K562 (cell line): ENCODE measurements around the gene TBXAS1. TPM values are rescaled to one million over a fixed set of nuclear protein-coding genes. Genes with fewer than 3 reads are reported as not detected.

ENCODE experiments used
- ARHGAP35 ChIP-seq: fragments of 450-650 bp; IDR thresholded peaks from 2 replicates; pipeline ENCODE4 v1.6.1; 2018; ENCODE audit not compliant: partially characterized antibody
- BDP1 ChIP-seq: IDR thresholded peaks from 3 replicates; pipeline ENCODE4 v1.6.1; 2011; ENCODE audit not compliant: insufficient read length, insufficient read depth
- BHLHE40 ChIP-seq: IDR thresholded peaks from 2 replicates; pipeline ENCODE4 v1.6.1; 2011; ENCODE audit warnings: low read length, improper control_type of control experiment
- C11orf30 ChIP-seq: fragments of 450-650 bp; IDR thresholded peaks from 2 replicates; pipeline ENCODE4 v1.6.1; 2016; ENCODE audit warnings: low read depth, mild to moderate bottlenecking
- DDX20 ChIP-seq: fragments of 450-650 bp; IDR thresholded peaks from 2 replicates; pipeline ENCODE4 v1.6.1; 2016; ENCODE audit warnings: missing genetic modification characterization, low read depth, mild to moderate bottlenecking, missing compliant biosample characterization, moderate library complexity
- E2F4 ChIP-seq: sonication (generic); formaldehyde crosslinking; IDR thresholded peaks from 2 replicates; pipeline ENCODE4 v1.8.0; 2022; ENCODE audit warnings: mild to moderate bottlenecking, low read depth, missing genetic modification reagents
- FOXK2 ChIP-seq, 2 experiments: fragments of 450-650 bp; IDR thresholded peaks in 1 of 2; conservative IDR thresholded peaks in 1 of 2; 2 replicates each; pipeline ENCODE4 v1.6.1; 2016; ENCODE audit warnings: low read depth in 2 of 2, mild to moderate bottlenecking in 1 of 2
- HDAC6 ChIP-seq: IDR thresholded peaks from 2 replicates; pipeline ENCODE4 v1.6.1; 2012; ENCODE audit warnings: low read depth, mild to moderate bottlenecking, control low read depth, inconsistent platforms, low read length, moderate library complexity
- KDM4B ChIP-seq, 2 experiments: fragments of 450-650 bp in 1 of 2; sonication (generic) in 1 of 2; IDR thresholded peaks; 2 replicates each; pipeline ENCODE4 v1.6.1; 2016 to 2017; ENCODE audit warnings: borderline replicate concordance in 2 of 2, antibody characterized with exemption in 1 of 2, low read depth in 1 of 2, mild to moderate bottlenecking in 1 of 2
- SMARCE1 ChIP-seq: fragments of 450-650 bp; IDR thresholded peaks from 2 replicates; pipeline ENCODE4 v1.7.1; 2016; ENCODE audit warnings: mild to moderate bottlenecking
- TOE1 ChIP-seq, 2 experiments: fragments of 450-650 bp in 1 of 2; sonication (generic) in 1 of 2; formaldehyde crosslinking in 1 of 2; IDR thresholded peaks; 2 replicates each; pipeline versions ENCODE4 v1.7.1 to v1.8.0; 2016 to 2022; ENCODE audit warnings: borderline replicate concordance in 2 of 2, mild to moderate bottlenecking in 2 of 2, antibody characterized with exemption in 1 of 2, inconsistent platforms in 1 of 2, low read depth in 1 of 2, missing genetic modification reagents in 1 of 2, moderate library complexity in 1 of 2
- TRIM28 ChIP-seq: fragments of 450-650 bp; IDR thresholded peaks from 2 replicates; pipeline ENCODE4 v1.6.1; 2017
- USF1 ChIP-seq: sonication (generic); formaldehyde crosslinking; IDR thresholded peaks from 2 replicates; pipeline ENCODE4 v1.9.0; 2022; ENCODE audit warnings: mild to moderate bottlenecking, missing genetic modification reagents
- ZKSCAN1 ChIP-seq: fragments of 150-350 bp; IDR thresholded peaks from 2 replicates; pipeline ENCODE4 v1.6.1; 2016; ENCODE audit warnings: low read depth, low read length
- ZNF143 ChIP-seq: sonication (generic); formaldehyde crosslinking; IDR thresholded peaks from 2 replicates; pipeline ENCODE4 v1.9.0; 2022; ENCODE audit warnings: mild to moderate bottlenecking, missing genetic modification reagents
- ZNF274 ChIP-seq: IDR thresholded peaks from 2 replicates; pipeline ENCODE4 v1.6.1; 2011; ENCODE audit warnings: low read depth, mild to moderate bottlenecking, low read length, moderate library complexity, borderline replicate concordance
- ZNF280A ChIP-seq: fragments of 450-650 bp; IDR thresholded peaks from 2 replicates; pipeline ENCODE4 v1.6.1; 2018; ENCODE audit warnings: mild to moderate bottlenecking, low read depth; ENCODE audit not compliant: partially characterized antibody
- ZNF445 ChIP-seq: fragments of 250-450 bp; sonication (Bioruptor Pico); IDR thresholded peaks from 2 replicates; pipeline ENCODE4 v1.4.0; 2020; ENCODE audit warnings: low read depth, mild to moderate bottlenecking, moderate library complexity
- ZNF707 ChIP-seq: fragments of 250-450 bp; sonication (Bioruptor Pico); conservative IDR thresholded peaks from 2 replicates; pipeline ENCODE4 v1.8.0; 2022; ENCODE audit warnings: inconsistent platforms, mild to moderate bottlenecking, moderate library complexity
- ZSCAN32 ChIP-seq: fragments of 450-650 bp; formaldehyde crosslinking; IDR thresholded peaks from 2 replicates; pipeline ENCODE4 v1.4.0; 2020; ENCODE audit warnings: mild to moderate bottlenecking, moderate library complexity
- polyA plus RNA-seq, 8 experiments: library from polyadenylated mRNA; depleted of rRNA in 4 of 8; stranded (reverse) in 5 of 8; unstranded in 3 of 8; fragments of >200 nt; fragmentation: Nextera tagmentation in 2 of 8; fragmentation: Illumina TruSeq in 1 of 8; extraction: Ambion mirVana in 2 of 8; extraction: Trizol in 1 of 8; gene quantifications; 2 replicates each; pipeline versions ENCODE4 v1.2.1 to v1.2.3, GENCODE V29; 2011 to 2014; ENCODE audit warnings: inconsistent platforms in 1 of 8, missing spikeins in 1 of 8
- total RNA-seq, 7 experiments: library from RNA; depleted of rRNA in 6 of 7; stranded (reverse); fragments of >200 nt in 6 of 7; fragmentation: Illumina TruSeq in 2 of 7; extraction: Trizol in 2 of 7; gene quantifications; 2 replicates each; pipeline versions ENCODE4 v1.2.1 to v1.2.3, GENCODE V29; 2011 to 2021; ENCODE audit warnings: low replicate concordance in 1 of 7
- TF ChIP-seq, protein P1 (sequence below): fragments of 250-450 bp; sonication (Bioruptor Pico); IDR thresholded peaks from 2 replicates; pipeline ENCODE4 v1.5.1; 2021; ENCODE audit warnings: mild to moderate bottlenecking

Gene TBXAS1
- total and polyA plus RNA-seq, 9 of the 15 experiments (the other 6 are each of a cell fraction or from before 2014, with no cell fraction given), result 1.1 to 8.3 (median 1.9) TPM

GRCh38 chr7:140005754-140006503 is 176.9 kb downstream of the TBXAS1 start (continued):
- TF ChIP-seq BHLHE40 (no peak; the same call in 1 of the 2 replicates), C11orf30 (0 out of 2 replicates have a peak, but pooled peaks have one; percentile 35), FOXK2 (conservative IDR thresholded peaks at IDR 0.05 in 1 of 2, IDR thresholded peaks at IDR 0.05 in 1 of 2; ENCODE audit: low read depth in 2 of 2) (no peak), ZNF274 (no peak), ZNF143 (CRISPR knock-in tag) (0 out of 2 replicates have a peak, but pooled peaks have one; percentile 43), ZKSCAN1 (no peak), HDAC6 (0 out of 2 replicates have a peak, but pooled peaks have one; percentile 22), ARHGAP35 (no peak), ZNF445 (no peak), ZNF280A (no peak), ZNF707 (no peak), DDX20 (tag) (no peak), SMARCE1 (0 out of 2 replicates have a peak, but pooled peaks have one; percentile 17), BDP1 (no peak), ZSCAN32 (CRISPR knock-in tag) (no peak), E2F4 (CRISPR knock-in tag) (0 out of 2 replicates have a peak, but pooled peaks have one; percentile 41), TRIM28 (no peak), USF1 (CRISPR knock-in tag) (peak; percentile 38; the same call in 1 of the 2 replicates), TOE1 (IDR thresholded peaks at IDR 0.05; ENCODE audit: borderline replicate concordance) (no peak; the same call in 1 of the 2 replicates), TOE1 (CRISPR knock-in tag; IDR thresholded peaks at IDR 0.05; ENCODE audit: borderline replicate concordance, low read depth) (0 out of 2 replicates have a peak, but pooled peaks have one; percentile 83), KDM4B (IDR thresholded peaks at IDR 0.05; ENCODE audit: borderline replicate concordance in 2 of 2, low read depth in 1 of 2) (no peak)
- TF ChIP-seq, protein P1, sequence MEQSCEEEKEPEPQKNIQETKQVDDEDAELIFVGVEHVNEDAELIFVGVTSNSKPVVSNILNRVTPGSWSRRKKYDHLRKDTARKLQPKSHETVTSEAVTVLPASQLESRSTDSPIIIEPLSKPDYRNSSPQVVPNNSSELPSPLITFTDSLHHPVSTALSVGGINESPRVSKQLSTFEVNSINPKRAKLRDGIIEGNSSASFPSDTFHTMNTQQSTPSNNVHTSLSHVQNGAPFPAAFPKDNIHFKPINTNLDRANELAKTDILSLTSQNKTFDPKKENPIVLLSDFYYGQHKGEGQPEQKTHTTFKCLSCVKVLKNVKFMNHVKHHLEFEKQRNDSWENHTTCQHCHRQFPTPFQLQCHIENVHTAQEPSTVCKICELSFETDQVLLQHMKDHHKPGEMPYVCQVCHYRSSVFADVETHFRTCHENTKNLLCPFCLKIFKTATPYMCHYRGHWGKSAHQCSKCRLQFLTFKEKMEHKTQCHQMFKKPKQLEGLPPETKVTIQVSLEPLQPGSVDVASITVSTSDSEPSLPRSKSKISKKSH (CRISPR knock-in tag), result no peak
